ENCODE measurements around the gene IL36A. TPM values are rescaled to one million over a fixed set of nuclear protein-coding genes. Genes with fewer than 3 reads are reported as not detected.

The IL36A gene
- total RNA-seq, 1 donor from 2014 or later = not detected

DNA sequence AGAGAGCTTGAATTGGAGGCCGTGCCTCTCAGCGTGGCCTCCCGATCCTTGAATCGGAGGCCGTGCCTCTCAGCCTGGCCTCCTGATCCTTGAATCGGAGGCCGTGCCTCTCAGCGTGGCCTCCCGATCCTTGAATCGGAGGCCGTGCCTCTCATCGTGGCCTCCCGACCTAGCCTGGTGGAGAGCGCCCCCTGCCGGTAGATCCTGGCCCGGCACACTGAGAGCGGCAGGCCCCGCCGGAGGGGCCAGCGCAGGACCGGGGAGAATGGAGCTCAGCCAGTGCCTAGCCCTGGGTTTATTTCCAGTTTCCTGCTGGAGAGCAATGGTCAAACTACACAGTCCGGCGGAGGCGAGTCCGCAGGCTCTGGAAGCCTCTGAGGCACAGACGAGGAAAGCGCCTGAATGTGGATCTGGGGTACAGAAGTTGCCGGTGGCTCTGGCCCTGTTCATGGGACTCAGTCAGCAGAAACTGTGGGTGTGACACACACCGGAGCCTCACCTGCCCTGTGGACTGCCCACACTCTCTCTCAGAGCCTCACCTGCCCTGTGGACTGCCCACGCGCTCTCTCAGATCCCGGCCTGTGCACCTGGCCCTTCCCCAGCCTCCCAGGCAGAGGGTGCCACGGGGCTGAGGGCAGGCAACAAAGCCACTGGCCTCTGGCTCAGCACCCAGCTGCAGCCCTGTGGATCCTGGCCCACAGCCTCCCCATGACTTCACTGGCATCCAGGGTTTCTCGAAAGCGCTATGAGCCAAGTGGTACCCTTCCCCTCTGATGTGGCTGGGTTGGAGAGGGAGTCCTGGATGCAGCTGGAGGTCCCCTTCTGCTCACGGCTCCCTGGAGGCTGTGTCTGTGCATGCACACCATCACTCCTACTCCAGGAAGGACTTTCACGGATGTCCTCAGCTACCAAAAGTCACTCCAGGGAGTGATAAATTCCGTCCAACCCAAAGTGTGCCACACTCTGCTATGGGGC is 45.9 kb downstream of the IL36A start:
- no peak for DNase-seq (ENCODE audit: low read depth in 2 of 2)

DNA sequence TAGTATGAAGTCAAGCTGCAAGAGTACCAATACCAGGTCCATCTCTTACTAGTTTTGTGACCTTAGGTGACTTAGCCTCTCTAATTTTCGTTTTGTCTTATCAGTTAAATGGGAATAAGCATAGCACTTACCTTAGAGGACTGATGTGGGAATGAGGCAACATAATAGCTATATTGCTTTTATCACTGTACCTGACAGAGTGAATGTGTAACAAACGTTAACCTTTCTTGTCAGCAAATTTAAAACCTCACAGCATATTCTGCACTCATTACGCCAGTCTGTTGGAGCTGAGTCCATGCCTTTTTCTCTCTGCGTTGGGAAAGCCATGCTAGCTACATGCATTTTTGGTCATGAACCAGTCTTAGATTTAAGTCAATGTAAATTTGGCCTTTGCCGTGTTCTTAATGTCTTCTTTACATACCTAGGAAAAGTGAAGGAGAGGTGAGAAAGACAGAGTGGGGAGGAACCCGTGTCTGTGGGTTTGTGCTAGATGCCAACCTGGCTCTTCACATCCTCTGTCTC is 47.2 kb downstream of the IL36A start, which contains the start of gene IL36B:
Gene IL36B, minus strand, starts transcription at position 472 of the 522 bp plus-strand sequence.
- no peak for DNase-seq (ENCODE audit: low read depth in 2 of 2)

DNA sequence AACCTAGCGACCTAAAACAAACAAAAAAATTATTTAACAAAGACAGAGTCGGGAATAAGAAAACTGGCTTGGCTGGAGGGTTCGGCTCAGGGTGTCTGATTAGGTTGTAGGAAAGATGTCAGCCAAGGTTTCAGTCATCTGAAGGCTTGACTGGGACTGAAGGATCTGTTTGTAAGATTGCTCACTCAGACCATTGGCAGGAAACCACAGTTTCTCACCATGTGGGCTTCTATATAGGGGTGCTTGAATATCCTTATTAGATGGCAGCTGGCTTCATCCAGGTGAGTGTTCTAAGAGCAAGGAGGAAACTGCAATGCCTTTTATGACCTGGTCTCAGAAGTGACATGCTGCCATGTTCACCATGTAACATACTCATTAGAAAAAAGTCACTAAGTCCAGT is 48.4 kb downstream of the IL36A start:
- DNase-seq (ENCODE audit: low read depth in 2 of 2) = no peak

DNA sequence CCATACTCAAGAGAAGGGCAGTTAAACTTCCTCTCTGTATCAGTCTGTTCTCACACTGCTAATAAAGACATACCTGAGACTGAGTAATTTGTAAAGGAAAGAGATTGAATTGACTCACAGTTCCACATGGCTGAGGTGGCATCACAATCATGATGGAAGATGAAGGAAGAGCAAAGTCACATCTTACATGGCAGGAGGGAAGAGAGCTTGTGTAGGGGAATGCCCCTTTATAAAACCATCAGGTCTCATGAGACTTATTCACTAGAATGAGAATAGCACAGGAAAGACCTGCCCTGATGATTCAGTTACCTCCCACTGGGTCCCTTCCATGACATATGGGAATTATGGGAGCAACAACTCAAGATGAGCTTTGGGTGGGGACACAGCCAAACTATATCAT is 48.8 kb downstream of the IL36A start:
- no peak for DNase-seq (ENCODE audit: low read depth in 2 of 2)

DNA sequence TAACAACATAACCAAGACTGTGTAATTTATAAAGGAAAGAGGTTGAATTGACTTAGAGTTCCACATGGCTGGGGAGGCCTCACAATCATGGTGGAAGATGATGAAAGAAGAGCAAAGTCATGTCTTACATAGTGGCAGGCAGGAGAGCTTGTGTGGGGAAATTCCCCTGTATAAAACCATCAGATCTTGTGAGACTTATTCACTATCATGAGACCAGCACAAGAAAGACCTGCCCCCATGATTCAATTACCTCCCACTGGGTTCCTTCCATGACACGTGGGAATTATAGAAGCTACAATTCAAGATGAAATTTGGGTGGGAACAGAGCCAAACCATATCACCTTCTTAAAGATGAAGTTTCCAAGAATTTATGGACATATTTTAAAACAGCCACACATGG is 51.3 kb downstream of the IL36A start:
- no peak for DNase-seq (ENCODE audit: low read depth in 2 of 2)

DNA sequence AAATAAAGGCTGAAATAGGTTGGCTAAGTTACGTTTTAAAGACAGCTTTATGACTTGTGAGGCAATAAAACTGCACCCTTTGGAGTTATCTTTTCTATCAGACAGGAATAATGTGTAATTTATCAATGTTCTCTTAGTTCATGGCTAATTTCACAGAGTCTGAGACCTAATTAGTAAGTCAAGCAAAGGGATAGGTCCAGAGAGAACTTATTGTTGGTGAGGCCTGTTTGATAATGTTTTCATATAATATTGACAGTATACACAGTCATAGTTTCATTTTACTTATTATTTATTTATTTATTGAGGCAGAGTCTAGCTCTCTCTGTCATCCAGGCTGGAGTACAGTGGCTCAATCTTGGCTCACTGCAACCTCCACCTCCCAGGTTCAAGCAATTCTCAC is 51.9 kb downstream of the IL36A start:
- no peak for DNase-seq (ENCODE audit: low read depth in 2 of 2)

Other genes with a start within 250 kb of the IL36A start
- 0.60 and 2.0 TPM in 2 replicates for gene CKAP2L, start 240.8 kb upstream of the IL36A start, total RNA-seq
- gene IL1A, start 221.0 kb upstream of the IL36A start, total RNA-seq = under 0.01 TPM in 1 of 2 replicates, not detected in the other
- gene IL1B, start 168.7 kb upstream of the IL36A start, total RNA-seq = 0.22 TPM in 1 of 2 replicates, not detected in the other
- gene IL37, start 94.3 kb upstream of the IL36A start, total RNA-seq = not detected in 2 replicates
- gene IL36G, start 27.5 kb upstream of the IL36A start, total RNA-seq = not detected in 2 replicates
- not detected in 2 replicates for gene IL36B, start 47.4 kb downstream of the IL36A start, total RNA-seq
- gene IL36RN, start 53.7 kb downstream of the IL36A start, total RNA-seq = not detected in 2 replicates
- not detected in 2 replicates for gene IL1F10, start 62.5 kb downstream of the IL36A start, total RNA-seq
- not detected in 2 replicates for gene IL1RN, start 122.1 kb downstream of the IL36A start, total RNA-seq
- gene PSD4, start 168.5 kb downstream of the IL36A start, total RNA-seq = 0.44 and 1.2 TPM in 2 replicates